Breast epithelium (tissue), 4 donors: ENCODE data around the gene ZNF19. TPM values are rescaled to one million over a fixed set of nuclear protein-coding genes. Genes with fewer than 3 reads are reported as not detected.
A peak's percentile ranks its signal among the peaks of the same experiment; 100 is the strongest.

ENCODE experiments used
- DNase-seq, 2 donors: peaks; one replicate each; pipeline ENCODE4 v3.0.0-alpha.2; 2019; ENCODE audit warnings: low spot score in 2 of 2
- H3K27ac ChIP-seq, 2 donors: fragments of 200-600 bp; sonication (generic) in 1 of 2; one replicate each; pipeline ENCODE4 v1.5.1; 2016 to 2019; ENCODE audit warnings: mild to moderate bottlenecking in 1 of 2
- H3K27me3 ChIP-seq, 2 donors: fragments of 200-600 bp; sonication (generic) in 1 of 2; one replicate each; pipeline versions ENCODE4 v1.5.1 to v1.6.0; 2017 to 2019; ENCODE audit warnings: control low read depth in 1 of 2, mild to moderate bottlenecking in 1 of 2
- H3K36me3 ChIP-seq: fragments of 200-600 bp; one replicate; pipeline ENCODE4 v1.5.1; 2019
- H3K4me1 ChIP-seq, 2 donors: fragments of 200-600 bp; sonication (generic); one replicate each; pipeline ENCODE4 v1.5.1; 2016 to 2019; ENCODE audit warnings: control low read depth in 1 of 2
- H3K4me3 ChIP-seq, 3 donors: fragments of 200-600 bp; sonication (generic); 1 replicate in 2 of 3; 2 replicates in 1 of 3; pipeline ENCODE4 v1.5.1; 2016 to 2019; ENCODE audit warnings: mild to moderate bottlenecking in 3 of 3, moderate library complexity in 2 of 3
- H3K9me3 ChIP-seq, 2 donors: fragments of 200-600 bp; sonication (generic) in 1 of 2; one replicate each; pipeline ENCODE4 v1.5.1; 2016 to 2019; ENCODE audit warnings: control low read depth in 1 of 2
- CTCF ChIP-seq, 3 donors: fragments of 450-650 bp; IDR thresholded peaks; one replicate each; pipeline ENCODE4 v1.5.1; 2016 to 2017; ENCODE audit warnings: antibody characterized with exemption in 3 of 3, mild to moderate bottlenecking in 3 of 3, moderate library complexity in 3 of 3
- POLR2A ChIP-seq: fragments of 450-650 bp; IDR thresholded peaks from one replicate; pipeline ENCODE4 v1.6.1; 2016; ENCODE audit warnings: antibody characterized with exemption, mild to moderate bottlenecking, moderate library complexity
- POLR2AphosphoS5 ChIP-seq, 3 donors: sonication (generic); formaldehyde crosslinking; IDR thresholded peaks; one replicate each; pipeline ENCODE4 v1.6.1; 2017; ENCODE audit warnings: antibody characterized with exemption in 3 of 3
- intact Hi-C: fragments of 100-400 bp; cut with DNase I; formaldehyde crosslinking; loops from one replicate; pipeline ENCODE4 v1.15.1; 2023; ENCODE audit warnings: low total_unique reads
- total RNA-seq, 3 donors: library from RNA; depleted of rRNA; stranded (reverse); fragments of >200 nt; gene quantifications; one replicate each; pipeline ENCODE4 v1.1.0, GENCODE V29; 2016

Gene ZNF19
- total RNA-seq, 3 donors from 2014 or later = 16.7 to 20.2 (median 19.5) TPM

DNA sequence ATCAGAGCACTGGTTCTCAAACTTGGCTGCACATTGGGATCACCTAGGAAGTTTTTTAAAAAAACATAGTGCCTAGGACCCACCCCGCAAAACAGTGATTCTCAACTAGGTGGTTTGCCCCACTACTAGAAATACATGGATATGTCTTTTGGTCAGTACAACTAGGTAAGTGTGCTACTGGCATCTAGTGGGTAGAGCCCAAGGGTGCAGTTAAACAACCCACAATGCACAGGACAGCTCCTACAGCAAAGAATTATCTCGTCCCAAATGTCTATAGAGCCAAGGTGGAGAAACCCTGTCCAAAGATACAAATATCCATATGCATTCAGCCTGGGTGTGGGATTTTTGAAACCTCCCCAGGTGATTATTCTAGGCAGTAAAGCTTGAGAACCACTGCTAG is 11.8 kb upstream of the ZNF19 start:
- H3K27me3 ChIP-seq = no peaks in the 10 kb centered on the region
- intact Hi-C loops = no loop called here
- H3K9me3 ChIP-seq = no peaks in the 10 kb centered on the region
- no peaks in the 10 kb centered on the region for H3K4me1 ChIP-seq
- no peak for DNase-seq
- no peaks in the 10 kb centered on the region for H3K36me3 ChIP-seq
- H3K4me3 ChIP-seq = no peak overlapping the region
- no peak for TF ChIP-seq POLR2AphosphoS5 (IDR thresholded peaks at IDR 0.05)
- no peak for TF ChIP-seq POLR2A
- TF ChIP-seq CTCF (IDR thresholded peaks at IDR 0.05) = no peak
- H3K27ac ChIP-seq = no peak overlapping the region

GRCh38 chr16:71499775-71500364 is 10.7 kb upstream of the ZNF19 start:
- intact Hi-C loops = loop anchor here (10.0 kb wide), 1 partner anchor 1165 kb away; no protein-coding TSS in a partner anchor
- H3K36me3 ChIP-seq = no peaks in the 10 kb centered on the region
- no peak for DNase-seq
- H3K27me3 ChIP-seq = no peaks in the 10 kb centered on the region
- no peaks in the 10 kb centered on the region for H3K9me3 ChIP-seq
- no peak overlapping the region for H3K4me3 ChIP-seq
- no peak overlapping the region for H3K27ac ChIP-seq
- H3K4me1 ChIP-seq = no peaks in the 10 kb centered on the region
- TF ChIP-seq CTCF (IDR thresholded peaks at IDR 0.05) (peak; percentile 49 to 65 (median 55)), POLR2AphosphoS5 (IDR thresholded peaks at IDR 0.05) (no peak)

- no peak for TF ChIP-seq POLR2AphosphoS5 (IDR thresholded peaks at IDR 0.05)
- TF ChIP-seq POLR2A = no peak
- no peak for TF ChIP-seq CTCF (IDR thresholded peaks at IDR 0.05)
- no peaks in the 10 kb centered on the region for H3K27me3 ChIP-seq
- H3K36me3 ChIP-seq = no peaks in the 10 kb centered on the region
- H3K27ac ChIP-seq = no peak overlapping the region
- no peak overlapping the region for H3K4me3 ChIP-seq
- intact Hi-C loops = loop anchor here (10.0 kb wide), 1 partner anchor 1167 kb away; no protein-coding TSS in a partner anchor
- no peak for DNase-seq
- no peaks in the 10 kb centered on the region for H3K9me3 ChIP-seq
- H3K4me1 ChIP-seq = no peaks in the 10 kb centered on the region
Observed at GRCh38 chr16:71498031-71498430, 8.9 kb upstream of the ZNF19 start.

GRCh38 chr16:71493213-71493612 is 4.1 kb upstream of the ZNF19 start:
- TF ChIP-seq POLR2AphosphoS5 (IDR thresholded peaks at IDR 0.05) = no peak
- no peak for TF ChIP-seq POLR2A
- TF ChIP-seq CTCF (IDR thresholded peaks at IDR 0.05) = no peak
- no peak overlapping the region for H3K4me3 ChIP-seq
- H3K27me3 ChIP-seq = no peaks in the 10 kb centered on the region
- H3K4me1 ChIP-seq = no peaks in the 10 kb centered on the region
- intact Hi-C loops = loop anchor here (10.0 kb wide), 1 partner anchor 1172 kb away; no protein-coding TSS in a partner anchor
- H3K9me3 ChIP-seq = no peaks in the 10 kb centered on the region
- no peak overlapping the region for H3K27ac ChIP-seq
- no peak for DNase-seq
- H3K36me3 ChIP-seq = no peaks in the 10 kb centered on the region

GRCh38 chr16:71492786-71493185 is 3.7 kb upstream of the ZNF19 start:
- intact Hi-C loops = loop anchor here (10.0 kb wide), 1 partner anchor 1172 kb away; no protein-coding TSS in a partner anchor
- H3K9me3 ChIP-seq = no peaks in the 10 kb centered on the region
- H3K4me1 ChIP-seq = no peaks in the 10 kb centered on the region
- H3K4me3 ChIP-seq = no peak overlapping the region
- H3K27me3 ChIP-seq = no peaks in the 10 kb centered on the region
- H3K27ac ChIP-seq = no peak overlapping the region
- TF ChIP-seq POLR2A (no peak), CTCF (IDR thresholded peaks at IDR 0.05) (no peak), POLR2AphosphoS5 (IDR thresholded peaks at IDR 0.05) (no peak)
- no peak for DNase-seq
- no peaks in the 10 kb centered on the region for H3K36me3 ChIP-seq
